H9 (cell line): ENCODE measurements around the gene FHOD3. TPM values are rescaled to one million over a fixed set of nuclear protein-coding genes. Genes with fewer than 3 reads are reported as not detected.

Experiments
- DNase-seq: peaks from one replicate; pipeline ENCODE4 v3.0.0-alpha.2; 2017
- H2AFZ ChIP-seq: one replicate; pipeline ENCODE4 v1.6.1; 2013; ENCODE audit warnings: mild to moderate bottlenecking, low read length, control low read depth, moderate library complexity
- H2AK5ac ChIP-seq: 2 replicates; pipeline ENCODE4 v1.6.1; 2013; ENCODE audit warnings: low read length, control low read depth, mixed read lengths; ENCODE audit not compliant: insufficient read length
- H2BK120ac ChIP-seq: one replicate; pipeline ENCODE4 v1.6.1; 2013; ENCODE audit warnings: low read depth, mild to moderate bottlenecking, low read length, control low read depth, inconsistent platforms; ENCODE audit not compliant: poor library complexity, severe bottlenecking
- H2BK12ac ChIP-seq: 2 replicates; pipeline ENCODE4 v1.6.1; 2013; ENCODE audit warnings: low read length, control low read depth, mixed read lengths, low read depth; ENCODE audit not compliant: insufficient read length
- H2BK15ac ChIP-seq: 2 replicates; pipeline ENCODE4 v1.6.1; 2013; ENCODE audit warnings: low read depth, low read length, control low read depth
- H2BK20ac ChIP-seq: one replicate; pipeline ENCODE4 v1.6.1; 2013; ENCODE audit warnings: low read depth, mild to moderate bottlenecking, low read length, control low read depth, inconsistent platforms; ENCODE audit not compliant: poor library complexity, severe bottlenecking
- H2BK5ac ChIP-seq: 2 replicates; pipeline ENCODE4 v1.6.1; 2013; ENCODE audit warnings: low read length, control low read depth, mixed read lengths; ENCODE audit not compliant: insufficient read length
- H3K14ac ChIP-seq: 2 replicates; pipeline ENCODE4 v1.6.1; 2013; ENCODE audit warnings: low read length, control low read depth; ENCODE audit not compliant: insufficient read depth
- H3K18ac ChIP-seq: 2 replicates; pipeline ENCODE4 v1.6.1; 2013; ENCODE audit warnings: low read depth, mild to moderate bottlenecking, mixed read lengths, low read length, control low read depth; ENCODE audit not compliant: insufficient read length
- H3K23ac ChIP-seq: 2 replicates; pipeline ENCODE4 v1.6.1; 2013; ENCODE audit warnings: low read length, control low read depth, mixed read lengths, low read depth; ENCODE audit not compliant: insufficient read length
- H3K23me2 ChIP-seq: 2 replicates; pipeline ENCODE4 v1.6.1; 2013; ENCODE audit warnings: low read depth, mild to moderate bottlenecking, mixed read lengths, low read length, control low read depth; ENCODE audit not compliant: insufficient read length, poor library complexity, severe bottlenecking
- H3K27ac ChIP-seq: 2 replicates; pipeline ENCODE4 v1.5.1; 2013; ENCODE audit warnings: low read length, control low read depth, mixed read lengths, low read depth; ENCODE audit not compliant: insufficient read length
- H3K27me3 ChIP-seq: 2 replicates; pipeline ENCODE4 v1.6.1; 2013; ENCODE audit warnings: low read length, control low read depth, inconsistent platforms; ENCODE audit not compliant: insufficient read depth
- H3K4ac ChIP-seq: 2 replicates; pipeline ENCODE4 v1.6.1; 2013; ENCODE audit warnings: low read depth, mild to moderate bottlenecking, control low read depth, inconsistent platforms, low read length, moderate library complexity
- H3K4me1 ChIP-seq: 2 replicates; pipeline ENCODE4 v1.6.1; 2013; ENCODE audit warnings: low read length, control low read depth, inconsistent platforms; ENCODE audit not compliant: insufficient read depth
- H3K4me2 ChIP-seq: 2 replicates; pipeline ENCODE4 v1.6.1; 2013; ENCODE audit warnings: low read length, control low read depth, mixed read lengths; ENCODE audit not compliant: insufficient read length, insufficient read depth
- H3K56ac ChIP-seq: 2 replicates; pipeline ENCODE4 v1.6.1; 2013; ENCODE audit warnings: low read depth, mild to moderate bottlenecking, mixed read lengths, low read length, control low read depth; ENCODE audit not compliant: insufficient read length
- H3K79me1 ChIP-seq: 2 replicates; pipeline ENCODE4 v1.6.1; 2013; ENCODE audit warnings: low read depth, mild to moderate bottlenecking, moderate library complexity, low read length, control low read depth, inconsistent platforms; ENCODE audit not compliant: insufficient read depth, poor library complexity, severe bottlenecking
- H3K79me2 ChIP-seq: 2 replicates; pipeline ENCODE4 v1.6.1; 2013; ENCODE audit warnings: low read length, control low read depth, inconsistent platforms; ENCODE audit not compliant: insufficient read depth
- H3K9ac ChIP-seq: 2 replicates; pipeline ENCODE4 v1.6.1; 2013; ENCODE audit warnings: low read length, control low read depth, mixed read lengths; ENCODE audit not compliant: insufficient read length; ENCODE audit errors: extremely low read depth
- H3K9me3 ChIP-seq: one replicate; pipeline ENCODE4 v1.6.1; 2013; ENCODE audit warnings: low read depth, low read length, inconsistent platforms; ENCODE audit not compliant: control insufficient read depth
- H3T11ph ChIP-seq: one replicate; pipeline ENCODE4 v1.6.1; 2013; ENCODE audit warnings: mild to moderate bottlenecking, low read length, control low read depth, inconsistent platforms
- H4K20me1 ChIP-seq: one replicate; pipeline ENCODE4 v1.6.1; 2013; ENCODE audit not compliant: control insufficient read depth, insufficient read length, insufficient read depth
- H4K5ac ChIP-seq: 2 replicates; pipeline ENCODE4 v1.6.1; 2013; ENCODE audit warnings: low read depth, mild to moderate bottlenecking, mixed read lengths, low read length, control low read depth; ENCODE audit not compliant: insufficient read length
- H4K8ac ChIP-seq: replicated peaks from 2 replicates; pipeline ENCODE4 v1.6.1; 2013; ENCODE audit warnings: low read length, control low read depth, mixed read lengths, low read depth; ENCODE audit not compliant: insufficient read length
- H4K91ac ChIP-seq: 2 replicates; pipeline ENCODE4 v1.6.1; 2013; ENCODE audit warnings: low read depth, mild to moderate bottlenecking, moderate library complexity, mixed read lengths, low read length, control low read depth; ENCODE audit not compliant: insufficient read length
- H3K27ac Mint-ChIP-seq, 3 experiments: 2 replicates in 2 of 3; 3 replicates in 1 of 3; pipeline ENCODE4 v1.8.0; 2020 to 2021; ENCODE audit warnings: mixed read lengths in 3 of 3, mild to moderate bottlenecking in 1 of 3, moderate library complexity in 1 of 3
- H3K27me3 Mint-ChIP-seq: 2 replicates; pipeline ENCODE4 v1.8.0; 2021; ENCODE audit warnings: low read depth, mild to moderate bottlenecking, moderate library complexity, mixed read lengths
- H3K36me3 Mint-ChIP-seq, 3 experiments: 2 replicates in 2 of 3; 3 replicates in 1 of 3; pipeline ENCODE4 v1.8.0; 2020 to 2021; ENCODE audit warnings: low read depth in 3 of 3, mixed read lengths in 3 of 3; ENCODE audit not compliant: insufficient read depth in 1 of 3
- H3K4me1 Mint-ChIP-seq, 2 experiments: 2 replicates each; pipeline ENCODE4 v1.8.0; 2020; ENCODE audit warnings: mixed read lengths in 2 of 2
- H3K4me3 Mint-ChIP-seq, 2 experiments: 2 replicates in 1 of 2; 3 replicates in 1 of 2; pipeline ENCODE4 v1.8.0; 2020 to 2021; ENCODE audit warnings: mild to moderate bottlenecking in 2 of 2, mixed read lengths in 2 of 2, moderate library complexity in 1 of 2
- H3K9me3 Mint-ChIP-seq, 2 experiments: 2 replicates in 1 of 2; 3 replicates in 1 of 2; pipeline ENCODE4 v1.8.0; 2020; ENCODE audit warnings: mild to moderate bottlenecking in 2 of 2, mixed read lengths in 2 of 2, moderate library complexity in 1 of 2
- CTCF ChIP-seq: fragments of 200-600 bp; sonication (generic); conservative IDR thresholded peaks from 3 replicates; pipeline ENCODE4 v1.8.0; 2021; ENCODE audit warnings: antibody characterized with exemption, mild to moderate bottlenecking
- WGBS: extraction: QIAGEN DNeasy Blood & Tissue Kit; methylation state at CpG from one replicate; pipeline ENCODE4 v1.1.7; 2013; ENCODE audit warnings: missing lambda C conversion rate, low lambda C conversion rate, mixed read lengths; ENCODE audit not compliant: insufficient read length; ENCODE audit errors: extremely low coverage; 5-methylcytosine and 5-hydroxymethylcytosine counted together
- total RNA-seq: library from RNA; stranded (reverse); gene quantifications from 2 replicates; pipeline ENCODE4 v1.2.1, GENCODE V29; 2021

Gene FHOD3
- total RNA-seq, 1 experiment from 2014 or later: 8.0 TPM

GRCh38 chr18:36283448-36283847, 14.1 kb upstream of the FHOD3 start:
- H2BK15ac ChIP-seq: no peak overlapping the region
- H2BK12ac ChIP-seq: no peak overlapping the region
- peaks cover 0 to 3% (median 0%) of the 10 kb centered on the region in 3 experiments; a peak in 2 of 7 replicates for H3K36me3 Mint-ChIP-seq
- no peaks in the 10 kb centered on the region for H3K4me1 ChIP-seq
- H2AFZ ChIP-seq: no peak overlapping the region
- H3K4ac ChIP-seq: no peak overlapping the region
- H4K91ac ChIP-seq: no peak overlapping the region
- H3K4me1 Mint-ChIP-seq: peaks cover 0 to 2% of the 10 kb centered on the region in 2 experiments; a peak in 3 of 4 replicates
- no CpG with 5 or more reads among the region's 6 CpGs for WGBS
- H3T11ph ChIP-seq: no peak overlapping the region
- H2BK120ac ChIP-seq: no peak overlapping the region
- no peak overlapping the region for H2AK5ac ChIP-seq
- no peak overlapping the region for H3K4me3 Mint-ChIP-seq
- TF ChIP-seq CTCF: no peak
- H3K27me3 ChIP-seq: no peaks in the 10 kb centered on the region
- no peak for DNase-seq
- no peaks in the 10 kb centered on the region for H3K79me2 ChIP-seq
- no peak overlapping the region for H3K14ac ChIP-seq
- peaks cover 8% of the 10 kb centered on the region for H3K27me3 Mint-ChIP-seq
- no peak overlapping the region for H3K27ac Mint-ChIP-seq
- no peak overlapping the region for H3K9ac ChIP-seq
- H3K9me3 Mint-ChIP-seq: peaks cover 0 to 3% of the 10 kb centered on the region in 2 experiments; a peak in 3 of 5 replicates
- H3K27ac ChIP-seq: no peak overlapping the region
- no peak overlapping the region for H3K23ac ChIP-seq
- no peak overlapping the region for H4K8ac ChIP-seq
- no peak overlapping the region for H3K18ac ChIP-seq
- no peaks in the 10 kb centered on the region for H3K23me2 ChIP-seq
- H3K4me2 ChIP-seq: no peak overlapping the region
- no peaks in the 10 kb centered on the region for H3K9me3 ChIP-seq
- H2BK5ac ChIP-seq: no peak overlapping the region
- H4K20me1 ChIP-seq: no peaks in the 10 kb centered on the region
- no peak overlapping the region for H3K56ac ChIP-seq
- no peaks in the 10 kb centered on the region for H3K79me1 ChIP-seq
- H2BK20ac ChIP-seq: no peak overlapping the region
- H4K5ac ChIP-seq: no peak overlapping the region
